HepG2 (cell line): ENCODE data around the gene NOCT. TPM values are rescaled to one million over a fixed set of nuclear protein-coding genes. Genes with fewer than 3 reads are reported as not detected.

Source experiments
- CEBPG ChIP-seq: IDR thresholded peaks from 2 replicates; pipeline ENCODE4 v1.6.1; 2016
- JARID2 ChIP-seq: sonication (generic); formaldehyde crosslinking; IDR thresholded peaks from 2 replicates; pipeline ENCODE4 v1.8.1; 2023; ENCODE audit warnings: missing genetic modification reagents, inconsistent platforms; ENCODE audit not compliant: insufficient replicate concordance
- MZF1 ChIP-seq: sonication (generic); formaldehyde crosslinking; IDR thresholded peaks from 2 replicates; pipeline ENCODE4 v1.8.1; 2023; ENCODE audit warnings: mild to moderate bottlenecking, missing genetic modification reagents, borderline replicate concordance
- NFATC3 ChIP-seq: sonication (generic); formaldehyde crosslinking; IDR thresholded peaks from 2 replicates; pipeline ENCODE4 v1.5.1; 2020; ENCODE audit warnings: mild to moderate bottlenecking, missing genetic modification reagents
- ZMYM2 ChIP-seq: sonication (generic); formaldehyde crosslinking; IDR thresholded peaks from 2 replicates; pipeline ENCODE4 v1.8.0; 2022; ENCODE audit warnings: mild to moderate bottlenecking, missing genetic modification reagents
- ZNF766 ChIP-seq: sonication (generic); formaldehyde crosslinking; IDR thresholded peaks from 2 replicates; pipeline ENCODE4 v1.5.0; 2020; ENCODE audit warnings: missing genetic modification reagents, borderline replicate concordance
- ZNF816 ChIP-seq: sonication (generic); formaldehyde crosslinking; IDR thresholded peaks from 2 replicates; pipeline ENCODE4 v1.8.0; 2022; ENCODE audit warnings: missing genetic modification reagents, mild to moderate bottlenecking, borderline replicate concordance
- polyA plus RNA-seq, 8 experiments: library from polyadenylated mRNA; depleted of rRNA in 3 of 8; stranded (reverse) in 7 of 8; unstranded in 1 of 8; fragments of >200 nt; fragmentation: Illumina TruSeq in 4 of 8; extraction: Trizol in 4 of 8; gene quantifications; 2 replicates each; pipeline versions ENCODE4 v1.2.1 to v1.2.3, GENCODE V29; 2011 to 2016; ENCODE audit warnings: low read depth in 4 of 8, missing spikeins in 1 of 8, mixed read lengths in 1 of 8; ENCODE audit not compliant: insufficient read depth in 1 of 8
- total RNA-seq, 5 experiments: library from RNA; depleted of rRNA; stranded (reverse); fragments of >200 nt; fragmentation: Illumina TruSeq; extraction: Trizol; gene quantifications; 2 replicates each; pipeline ENCODE4 v1.2.3, GENCODE V29; 2016; ENCODE audit warnings: low read depth in 1 of 5
- TF ChIP-seq, protein P1 (sequence below): sonication (generic); formaldehyde crosslinking; IDR thresholded peaks from 2 replicates; pipeline ENCODE4 v1.4.0; 2020; ENCODE audit warnings: missing genetic modification reagents
- TF ChIP-seq, protein P2 (sequence below): sonication (generic); formaldehyde crosslinking; conservative IDR thresholded peaks from 2 replicates; pipeline ENCODE4 v1.8.0; 2022; ENCODE audit warnings: mild to moderate bottlenecking, moderate library complexity, missing genetic modification reagents
- TF ChIP-seq, protein P3 (sequence below): sonication (generic); formaldehyde crosslinking; IDR thresholded peaks from 2 replicates; pipeline ENCODE4 v1.9.0; 2021; ENCODE audit warnings: mild to moderate bottlenecking, missing genetic modification reagents

Gene NOCT
- total and polyA plus RNA-seq, 2 of the 13 experiments (the other 11 are each of a cell fraction or from before 2014, with no cell fraction given) = 3.6 to 13.1 TPM

DNA sequence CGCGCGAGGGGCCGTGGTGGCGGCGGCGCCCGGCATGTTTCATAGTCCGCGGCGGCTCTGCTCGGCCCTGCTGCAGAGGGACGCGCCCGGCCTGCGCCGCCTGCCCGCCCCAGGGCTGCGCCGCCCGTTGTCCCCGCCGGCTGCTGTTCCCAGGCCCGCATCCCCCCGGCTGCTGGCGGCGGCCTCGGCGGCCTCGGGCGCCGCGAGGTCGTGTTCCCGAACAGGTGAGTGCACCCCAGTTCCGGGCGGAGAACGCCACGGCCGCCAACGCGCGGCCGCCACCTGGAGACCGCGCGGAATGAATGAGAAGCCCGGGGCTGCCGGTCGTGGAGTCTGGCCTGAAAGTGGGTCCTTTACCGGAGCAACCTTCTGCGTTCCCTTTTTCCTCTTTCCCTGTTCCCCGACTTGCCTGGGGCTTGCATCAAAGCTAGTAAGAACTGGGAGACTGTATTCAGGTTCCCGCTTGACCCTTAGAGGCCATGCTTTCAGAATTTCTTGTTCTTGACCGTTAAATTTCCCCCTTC is 429 bp downstream of the NOCT start (continued):
- TF ChIP-seq, protein P1, sequence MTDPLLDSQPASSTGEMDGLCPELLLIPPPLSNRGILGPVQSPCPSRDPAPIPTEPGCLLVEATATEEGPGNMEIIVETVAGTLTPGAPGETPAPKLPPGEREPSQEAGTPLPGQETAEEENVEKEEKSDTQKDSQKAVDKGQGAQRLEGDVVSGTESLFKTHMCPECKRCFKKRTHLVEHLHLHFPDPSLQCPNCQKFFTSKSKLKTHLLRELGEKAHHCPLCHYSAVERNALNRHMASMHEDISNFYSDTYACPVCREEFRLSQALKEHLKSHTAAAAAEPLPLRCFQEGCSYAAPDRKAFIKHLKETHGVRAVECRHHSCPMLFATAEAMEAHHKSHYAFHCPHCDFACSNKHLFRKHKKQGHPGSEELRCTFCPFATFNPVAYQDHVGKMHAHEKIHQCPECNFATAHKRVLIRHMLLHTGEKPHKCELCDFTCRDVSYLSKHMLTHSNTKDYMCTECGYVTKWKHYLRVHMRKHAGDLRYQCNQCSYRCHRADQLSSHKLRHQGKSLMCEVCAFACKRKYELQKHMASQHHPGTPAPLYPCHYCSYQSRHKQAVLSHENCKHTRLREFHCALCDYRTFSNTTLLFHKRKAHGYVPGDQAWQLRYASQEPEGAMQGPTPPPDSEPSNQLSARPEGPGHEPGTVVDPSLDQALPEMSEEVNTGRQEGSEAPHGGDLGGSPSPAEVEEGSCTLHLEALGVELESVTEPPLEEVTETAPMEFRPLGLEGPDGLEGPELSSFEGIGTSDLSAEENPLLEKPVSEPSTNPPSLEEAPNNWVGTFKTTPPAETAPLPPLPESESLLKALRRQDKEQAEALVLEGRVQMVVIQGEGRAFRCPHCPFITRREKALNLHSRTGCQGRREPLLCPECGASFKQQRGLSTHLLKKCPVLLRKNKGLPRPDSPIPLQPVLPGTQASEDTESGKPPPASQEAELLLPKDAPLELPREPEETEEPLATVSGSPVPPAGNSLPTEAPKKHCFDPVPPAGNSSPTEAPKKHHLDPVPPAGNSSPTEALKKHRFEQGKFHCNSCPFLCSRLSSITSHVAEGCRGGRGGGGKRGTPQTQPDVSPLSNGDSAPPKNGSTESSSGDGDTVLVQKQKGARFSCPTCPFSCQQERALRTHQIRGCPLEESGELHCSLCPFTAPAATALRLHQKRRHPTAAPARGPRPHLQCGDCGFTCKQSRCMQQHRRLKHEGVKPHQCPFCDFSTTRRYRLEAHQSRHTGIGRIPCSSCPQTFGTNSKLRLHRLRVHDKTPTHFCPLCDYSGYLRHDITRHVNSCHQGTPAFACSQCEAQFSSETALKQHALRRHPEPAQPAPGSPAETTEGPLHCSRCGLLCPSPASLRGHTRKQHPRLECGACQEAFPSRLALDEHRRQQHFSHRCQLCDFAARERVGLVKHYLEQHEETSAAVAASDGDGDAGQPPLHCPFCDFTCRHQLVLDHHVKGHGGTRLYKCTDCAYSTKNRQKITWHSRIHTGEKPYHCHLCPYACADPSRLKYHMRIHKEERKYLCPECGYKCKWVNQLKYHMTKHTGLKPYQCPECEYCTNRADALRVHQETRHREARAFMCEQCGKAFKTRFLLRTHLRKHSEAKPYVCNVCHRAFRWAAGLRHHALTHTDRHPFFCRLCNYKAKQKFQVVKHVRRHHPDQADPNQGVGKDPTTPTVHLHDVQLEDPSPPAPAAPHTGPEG (CRISPR knock-in tag) = no peak
- TF ChIP-seq ZNF816 = no peak
- TF ChIP-seq CEBPG = no peak
- no peak for TF ChIP-seq ZMYM2 (CRISPR knock-in tag)
- no peak for TF ChIP-seq MZF1
- TF ChIP-seq NFATC3 (CRISPR knock-in tag) = no peak
- TF ChIP-seq JARID2 (CRISPR knock-in tag) = no peak
- TF ChIP-seq, protein P2, sequence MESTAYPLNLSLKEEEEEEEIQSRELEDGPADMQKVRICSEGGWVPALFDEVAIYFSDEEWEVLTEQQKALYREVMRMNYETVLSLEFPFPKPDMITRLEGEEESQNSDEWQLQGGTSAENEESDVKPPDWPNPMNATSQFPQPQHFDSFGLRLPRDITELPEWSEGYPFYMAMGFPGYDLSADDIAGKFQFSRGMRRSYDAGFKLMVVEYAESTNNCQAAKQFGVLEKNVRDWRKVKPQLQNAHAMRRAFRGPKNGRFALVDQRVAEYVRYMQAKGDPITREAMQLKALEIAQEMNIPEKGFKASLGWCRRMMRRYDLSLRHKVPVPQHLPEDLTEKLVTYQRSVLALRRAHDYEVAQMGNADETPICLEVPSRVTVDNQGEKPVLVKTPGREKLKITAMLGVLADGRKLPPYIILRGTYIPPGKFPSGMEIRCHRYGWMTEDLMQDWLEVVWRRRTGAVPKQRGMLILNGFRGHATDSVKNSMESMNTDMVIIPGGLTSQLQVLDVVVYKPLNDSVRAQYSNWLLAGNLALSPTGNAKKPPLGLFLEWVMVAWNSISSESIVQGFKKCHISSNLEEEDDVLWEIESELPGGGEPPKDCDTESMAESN (CRISPR knock-in tag) = 0 out of 2 replicates have a peak, but pooled peaks have one; percentile 47
- TF ChIP-seq, protein P3, sequence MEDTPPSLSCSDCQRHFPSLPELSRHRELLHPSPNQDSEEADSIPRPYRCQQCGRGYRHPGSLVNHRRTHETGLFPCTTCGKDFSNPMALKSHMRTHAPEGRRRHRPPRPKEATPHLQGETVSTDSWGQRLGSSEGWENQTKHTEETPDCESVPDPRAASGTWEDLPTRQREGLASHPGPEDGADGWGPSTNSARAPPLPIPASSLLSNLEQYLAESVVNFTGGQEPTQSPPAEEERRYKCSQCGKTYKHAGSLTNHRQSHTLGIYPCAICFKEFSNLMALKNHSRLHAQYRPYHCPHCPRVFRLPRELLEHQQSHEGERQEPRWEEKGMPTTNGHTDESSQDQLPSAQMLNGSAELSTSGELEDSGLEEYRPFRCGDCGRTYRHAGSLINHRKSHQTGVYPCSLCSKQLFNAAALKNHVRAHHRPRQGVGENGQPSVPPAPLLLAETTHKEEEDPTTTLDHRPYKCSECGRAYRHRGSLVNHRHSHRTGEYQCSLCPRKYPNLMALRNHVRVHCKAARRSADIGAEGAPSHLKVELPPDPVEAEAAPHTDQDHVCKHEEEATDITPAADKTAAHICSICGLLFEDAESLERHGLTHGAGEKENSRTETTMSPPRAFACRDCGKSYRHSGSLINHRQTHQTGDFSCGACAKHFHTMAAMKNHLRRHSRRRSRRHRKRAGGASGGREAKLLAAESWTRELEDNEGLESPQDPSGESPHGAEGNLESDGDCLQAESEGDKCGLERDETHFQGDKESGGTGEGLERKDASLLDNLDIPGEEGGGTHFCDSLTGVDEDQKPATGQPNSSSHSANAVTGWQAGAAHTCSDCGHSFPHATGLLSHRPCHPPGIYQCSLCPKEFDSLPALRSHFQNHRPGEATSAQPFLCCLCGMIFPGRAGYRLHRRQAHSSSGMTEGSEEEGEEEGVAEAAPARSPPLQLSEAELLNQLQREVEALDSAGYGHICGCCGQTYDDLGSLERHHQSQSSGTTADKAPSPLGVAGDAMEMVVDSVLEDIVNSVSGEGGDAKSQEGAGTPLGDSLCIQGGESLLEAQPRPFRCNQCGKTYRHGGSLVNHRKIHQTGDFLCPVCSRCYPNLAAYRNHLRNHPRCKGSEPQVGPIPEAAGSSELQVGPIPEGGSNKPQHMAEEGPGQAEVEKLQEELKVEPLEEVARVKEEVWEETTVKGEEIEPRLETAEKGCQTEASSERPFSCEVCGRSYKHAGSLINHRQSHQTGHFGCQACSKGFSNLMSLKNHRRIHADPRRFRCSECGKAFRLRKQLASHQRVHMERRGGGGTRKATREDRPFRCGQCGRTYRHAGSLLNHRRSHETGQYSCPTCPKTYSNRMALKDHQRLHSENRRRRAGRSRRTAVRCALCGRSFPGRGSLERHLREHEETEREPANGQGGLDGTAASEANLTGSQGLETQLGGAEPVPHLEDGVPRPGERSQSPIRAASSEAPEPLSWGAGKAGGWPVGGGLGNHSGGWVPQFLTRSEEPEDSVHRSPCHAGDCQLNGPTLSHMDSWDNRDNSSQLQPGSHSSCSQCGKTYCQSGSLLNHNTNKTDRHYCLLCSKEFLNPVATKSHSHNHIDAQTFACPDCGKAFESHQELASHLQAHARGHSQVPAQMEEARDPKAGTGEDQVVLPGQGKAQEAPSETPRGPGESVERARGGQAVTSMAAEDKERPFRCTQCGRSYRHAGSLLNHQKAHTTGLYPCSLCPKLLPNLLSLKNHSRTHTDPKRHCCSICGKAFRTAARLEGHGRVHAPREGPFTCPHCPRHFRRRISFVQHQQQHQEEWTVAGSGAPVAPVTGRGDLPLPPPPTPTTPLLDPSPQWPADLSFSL = no peak
- no peak for TF ChIP-seq ZNF766 (CRISPR knock-in tag)
